Neuronal stem cell (in vitro differentiated cells): ENCODE measurements around the gene LIX1L.
"Not testable (repeated sequence)": the region's sequence is repeated elsewhere in the genome, so short reads cannot be mapped to it uniquely, and the experiment has no call there.

Source experiments
- DNase-seq: peaks from one replicate; pipeline ENCODE4 v3.0.0-alpha.2; 2013; ENCODE audit warnings: low spot score
- H2AFZ ChIP-seq: one replicate; pipeline ENCODE4 v1.6.1; 2013; ENCODE audit warnings: mild to moderate bottlenecking, low read length, inconsistent platforms
- H2AK5ac ChIP-seq: 2 replicates; pipeline ENCODE4 v1.6.1; 2013; ENCODE audit warnings: low read depth, mild to moderate bottlenecking, inconsistent platforms, low read length, moderate library complexity, mixed read lengths
- H2BK120ac ChIP-seq: 2 replicates; pipeline ENCODE4 v1.6.1; 2013; ENCODE audit warnings: low read depth, mild to moderate bottlenecking, inconsistent platforms, low read length, moderate library complexity, mixed read lengths
- H2BK12ac ChIP-seq: one replicate; pipeline ENCODE4 v1.6.1; 2013; ENCODE audit warnings: low read length, inconsistent platforms
- H2BK15ac ChIP-seq: 2 replicates; pipeline ENCODE4 v1.6.1; 2013; ENCODE audit warnings: mild to moderate bottlenecking, low read length, inconsistent platforms, mixed read lengths
- H2BK5ac ChIP-seq: one replicate; pipeline ENCODE4 v1.6.1; 2013; ENCODE audit warnings: inconsistent platforms, mild to moderate bottlenecking, low read length, moderate library complexity
- H3K14ac ChIP-seq: one replicate; pipeline ENCODE4 v1.6.1; 2013; ENCODE audit warnings: low read length, inconsistent platforms
- H3K18ac ChIP-seq: 2 replicates; pipeline ENCODE4 v1.6.1; 2013; ENCODE audit warnings: low read length, inconsistent platforms
- H3K23ac ChIP-seq: 2 replicates; pipeline ENCODE4 v1.6.1; 2013; ENCODE audit warnings: low read depth, mild to moderate bottlenecking, mixed read lengths, low read length, inconsistent platforms; ENCODE audit not compliant: poor library complexity
- H3K27ac ChIP-seq: replicated peaks from 3 replicates; pipeline ENCODE4 v1.5.1; 2013; ENCODE audit warnings: low read length, inconsistent platforms
- H3K27me3 ChIP-seq, 3 experiments: 2 replicates each; pipeline ENCODE4 v1.6.1; 2013; ENCODE audit warnings: low read length in 3 of 3, mild to moderate bottlenecking in 2 of 3, inconsistent platforms in 1 of 3, low read depth in 1 of 3, mixed read lengths in 1 of 3, moderate library complexity in 1 of 3; ENCODE audit not compliant: control insufficient read depth in 3 of 3, insufficient read depth in 3 of 3
- H3K36me3 ChIP-seq, 2 donors: replicated peaks in 1 of 2; 2 replicates each; pipeline ENCODE4 v1.6.1; 2013; ENCODE audit warnings: low read length in 2 of 2; ENCODE audit not compliant: control insufficient read depth in 2 of 2, insufficient read depth in 2 of 2
- H3K4ac ChIP-seq: 2 replicates; pipeline ENCODE4 v1.6.1; 2013; ENCODE audit warnings: inconsistent platforms, mild to moderate bottlenecking, low read length, moderate library complexity
- H3K4me1 ChIP-seq, 2 donors: 1 replicate in 1 of 2; 2 replicates in 1 of 2; pipeline ENCODE4 v1.6.1; 2013; ENCODE audit warnings: low read length in 2 of 2, low read depth in 1 of 2; ENCODE audit not compliant: control insufficient read depth in 2 of 2, insufficient read depth in 1 of 2
- H3K4me2 ChIP-seq: one replicate; pipeline ENCODE4 v1.6.1; 2013; ENCODE audit warnings: mild to moderate bottlenecking, low read length, inconsistent platforms; ENCODE audit not compliant: insufficient read depth, poor library complexity, severe bottlenecking
- H3K4me3 ChIP-seq, 2 donors: 2 replicates each; pipeline ENCODE4 v1.5.1; 2013; ENCODE audit warnings: low read length in 2 of 2, mild to moderate bottlenecking in 2 of 2, inconsistent platforms in 1 of 2, moderate library complexity in 1 of 2
- H3K79me1 ChIP-seq: one replicate; pipeline ENCODE4 v1.6.1; 2013; ENCODE audit warnings: low read depth, mild to moderate bottlenecking, inconsistent platforms, low read length, moderate library complexity
- H3K9ac ChIP-seq: one replicate; pipeline ENCODE4 v1.6.1; 2013; ENCODE audit warnings: mild to moderate bottlenecking, low read depth, low read length, inconsistent platforms; ENCODE audit not compliant: poor library complexity
- H3K9me3 ChIP-seq, 2 donors: replicated peaks in 1 of 2; 2 replicates each; pipeline versions ENCODE3 to v1.6.1; 2013; ENCODE audit warnings: low read length in 2 of 2, mild to moderate bottlenecking in 2 of 2, inconsistent platforms in 1 of 2, low read depth in 1 of 2, mixed read lengths in 1 of 2, moderate library complexity in 1 of 2; ENCODE audit not compliant: control insufficient read depth in 2 of 2, insufficient read depth in 1 of 2
- H4K8ac ChIP-seq: one replicate; pipeline ENCODE4 v1.6.1; 2013; ENCODE audit warnings: low read depth, mild to moderate bottlenecking, inconsistent platforms, low read length, moderate library complexity
- H4K91ac ChIP-seq: one replicate; pipeline ENCODE4 v1.6.1; 2013; ENCODE audit warnings: low read length, low read depth, mild to moderate bottlenecking, inconsistent platforms; ENCODE audit not compliant: poor library complexity
- WGBS, 2 donors: extraction: QIAGEN DNeasy Blood & Tissue Kit; methylation state at CpG; one replicate each; pipeline ENCODE4 v1.1.7; 2013; ENCODE audit warnings: missing lambda C conversion rate in 2 of 2, mixed read lengths in 1 of 2; ENCODE audit not compliant: insufficient read length in 2 of 2, insufficient replicate concordance in 1 of 2; ENCODE audit errors: extremely low coverage in 2 of 2; 5-methylcytosine and 5-hydroxymethylcytosine counted together

Gene LIX1L

DNA sequence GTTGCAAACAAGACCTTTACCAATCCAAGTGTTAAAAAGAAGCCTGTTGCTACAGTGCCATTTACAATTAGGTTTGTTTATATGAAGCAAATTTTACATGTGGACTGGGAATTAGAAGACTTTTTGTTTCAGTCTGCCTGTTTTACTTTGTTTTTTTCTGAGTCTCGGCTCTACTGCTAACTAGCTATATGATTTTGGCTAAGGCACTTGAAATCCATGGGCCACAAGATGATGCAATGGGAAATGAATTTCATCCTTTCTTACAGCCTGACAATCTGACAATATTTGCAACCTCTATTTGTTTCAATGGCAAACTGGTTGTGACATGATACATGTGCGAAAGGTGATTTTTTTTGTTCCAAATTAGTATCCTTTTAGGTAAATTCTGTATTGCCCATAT, 35.6 kb downstream of the LIX1L start:
- Histone ChIP-seq H3K27ac (no peak overlapping the region), H3K4me1 (peaks cover 7 to 12% of the 10 kb centered on the region in 2 donors), H3K4me2 (no peak overlapping the region), H3K18ac (no peak overlapping the region), H3K23ac (no peak overlapping the region), H3K79me1 (peaks cover 5% of the 10 kb centered on the region), H3K36me3 (peaks cover 7 to 48% of the 10 kb centered on the region in 2 donors), H2BK120ac (no peak overlapping the region), H3K27me3 (no peaks in the 10 kb centered on the region), H3K9ac (no peak overlapping the region), H2BK5ac (no peak overlapping the region), H3K14ac (no peak overlapping the region), H3K9me3 (no peaks in the 10 kb centered on the region), H2BK12ac (no peak overlapping the region), H2AK5ac (no peak overlapping the region), H3K4ac (no peak overlapping the region), H2BK15ac (no peak overlapping the region), H4K8ac (no peak overlapping the region), H2AFZ (no peak overlapping the region), H4K91ac (no peak overlapping the region), H3K4me3 (no peak overlapping the region)
- WGBS, 2 donors, result no CpG with 5 or more reads among the region's 2 CpGs
- DNase-seq, result no peak

DNA sequence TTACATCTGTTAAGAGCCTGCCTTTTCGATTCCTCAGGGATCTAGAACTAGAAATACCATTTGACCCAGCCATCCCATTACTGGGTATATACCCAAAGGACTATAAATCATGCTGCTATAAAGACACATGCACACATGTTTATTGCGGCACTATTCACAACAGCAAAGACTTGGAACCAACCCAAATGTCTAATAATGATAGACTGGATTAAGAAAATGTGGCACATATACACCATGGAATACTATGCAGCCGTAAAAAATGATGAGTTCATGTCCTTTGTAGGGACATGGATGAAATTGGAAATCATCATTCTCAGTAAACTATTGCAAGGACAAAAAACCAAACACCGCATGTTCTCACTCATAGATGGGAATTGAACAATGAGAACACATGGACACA, 37.5 kb downstream of the LIX1L start:
- H3K4me3 ChIP-seq, H3K14ac ChIP-seq, H2BK12ac ChIP-seq, H3K27me3 ChIP-seq, H4K8ac ChIP-seq, H2AFZ ChIP-seq, H2BK5ac ChIP-seq, H2AK5ac ChIP-seq, H3K23ac ChIP-seq, H3K27ac ChIP-seq, H3K9ac ChIP-seq, H3K9me3 ChIP-seq, H3K79me1 ChIP-seq, H2BK120ac ChIP-seq, DNase-seq, H2BK15ac ChIP-seq, H3K4ac ChIP-seq, H3K18ac ChIP-seq, H3K4me2 ChIP-seq, H4K91ac ChIP-seq: not testable (repeated sequence)
- no CpG with 5 or more reads among the region's 4 CpGs for WGBS, 2 donors
- Histone ChIP-seq H3K36me3 (peaks cover 0 to 49% of the 10 kb centered on the region in 2 donors), H3K4me1 (peaks cover 2 to 11% of the 10 kb centered on the region in 2 donors)

DNA sequence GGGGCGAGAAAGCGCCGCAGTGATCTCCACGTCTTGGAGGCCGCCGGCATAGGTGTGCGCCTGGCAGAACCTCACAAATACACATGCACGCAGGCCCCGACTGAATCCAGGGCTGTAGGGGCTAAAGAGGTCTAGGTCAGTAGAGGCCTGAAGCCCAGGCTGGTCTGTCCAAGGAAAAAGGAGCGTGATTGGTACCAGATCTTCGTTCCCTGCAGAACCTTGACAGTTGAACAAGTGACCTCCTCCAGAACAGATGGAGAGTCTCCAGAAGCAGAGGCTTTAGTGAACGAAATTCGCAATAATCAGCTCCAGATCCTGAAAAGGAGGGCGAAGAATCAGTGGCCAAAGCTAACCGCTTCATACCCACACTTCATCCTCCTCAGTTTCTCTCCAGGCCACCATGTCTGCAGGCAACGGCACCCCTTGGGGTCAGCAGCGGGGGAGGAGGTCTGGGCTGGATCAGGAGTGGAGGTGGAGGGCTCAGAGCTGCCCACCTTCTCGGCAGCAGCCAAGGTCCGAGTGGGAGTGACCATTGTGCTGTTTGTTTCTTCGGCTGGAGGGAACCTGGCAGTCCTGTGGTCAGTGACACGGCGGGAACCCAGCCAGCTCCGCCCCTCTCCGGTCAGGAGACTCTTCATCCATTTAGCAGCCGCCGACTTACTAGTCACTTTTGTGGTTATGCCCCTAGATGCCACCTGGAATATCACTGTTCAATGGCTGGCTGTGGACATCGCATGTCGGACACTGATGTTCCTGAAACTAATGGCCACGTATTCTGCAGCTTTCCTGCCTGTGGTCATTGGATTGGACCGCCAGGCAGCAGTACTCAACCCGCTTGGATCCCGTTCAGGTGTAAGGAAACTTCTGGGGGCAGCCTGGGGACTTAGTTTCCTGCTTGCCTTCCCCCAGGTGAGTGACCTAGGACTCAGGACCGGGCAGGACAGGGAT, 38.6 kb downstream of the LIX1L start:
- H3K4me3 ChIP-seq, result peak overlapping the region; percentile 68 to 91
- peak overlapping the region; percentile 91 for H2AFZ ChIP-seq
- peak overlapping the region; percentile 79 for H3K18ac ChIP-seq
- H3K4me1 ChIP-seq, result peaks cover 2 to 11% of the 10 kb centered on the region in 2 donors
- H3K4ac ChIP-seq, result no peak overlapping the region
- H2AK5ac ChIP-seq, result no peak overlapping the region
- no peak overlapping the region for H2BK15ac ChIP-seq
- no peak overlapping the region for H4K91ac ChIP-seq
- H3K4me2 ChIP-seq, result peak overlapping the region; percentile 89
- peak overlapping the region; percentile 29 for H2BK5ac ChIP-seq
- H2BK120ac ChIP-seq, result no peak overlapping the region
- no peak overlapping the region for H3K23ac ChIP-seq
- no peaks in the 10 kb centered on the region for H3K79me1 ChIP-seq
- H3K27me3 ChIP-seq, result no peaks in the 10 kb centered on the region
- peak; percentile 17 for DNase-seq
- H3K36me3 ChIP-seq, result peaks cover 0 to 54% of the 10 kb centered on the region in 2 donors
- no peaks in the 10 kb centered on the region for H3K9me3 ChIP-seq
- H3K14ac ChIP-seq, result no peak overlapping the region
- no peak overlapping the region for H2BK12ac ChIP-seq
- H3K27ac ChIP-seq, result no peak overlapping the region
- peak overlapping the region; percentile 73 for H3K9ac ChIP-seq
- H4K8ac ChIP-seq, result no peak overlapping the region
- WGBS, 2 donors, result no CpG with 5 or more reads among the region's 33 CpGs
